ENCODE measurements around the gene FRMD6.
"Not testable (repeated sequence)": the region's sequence is repeated elsewhere in the genome, so short reads cannot be mapped to it uniquely, and the experiment has no call there.

Gene FRMD6

GRCh38 chr14:51633298-51633697 is 18.4 kb upstream of the FRMD6 start:
- DNase-seq, result not testable (repeated sequence)

GRCh38 chr14:51636109-51636508 is 15.6 kb upstream of the FRMD6 start:
- no peak for DNase-seq

DNA sequence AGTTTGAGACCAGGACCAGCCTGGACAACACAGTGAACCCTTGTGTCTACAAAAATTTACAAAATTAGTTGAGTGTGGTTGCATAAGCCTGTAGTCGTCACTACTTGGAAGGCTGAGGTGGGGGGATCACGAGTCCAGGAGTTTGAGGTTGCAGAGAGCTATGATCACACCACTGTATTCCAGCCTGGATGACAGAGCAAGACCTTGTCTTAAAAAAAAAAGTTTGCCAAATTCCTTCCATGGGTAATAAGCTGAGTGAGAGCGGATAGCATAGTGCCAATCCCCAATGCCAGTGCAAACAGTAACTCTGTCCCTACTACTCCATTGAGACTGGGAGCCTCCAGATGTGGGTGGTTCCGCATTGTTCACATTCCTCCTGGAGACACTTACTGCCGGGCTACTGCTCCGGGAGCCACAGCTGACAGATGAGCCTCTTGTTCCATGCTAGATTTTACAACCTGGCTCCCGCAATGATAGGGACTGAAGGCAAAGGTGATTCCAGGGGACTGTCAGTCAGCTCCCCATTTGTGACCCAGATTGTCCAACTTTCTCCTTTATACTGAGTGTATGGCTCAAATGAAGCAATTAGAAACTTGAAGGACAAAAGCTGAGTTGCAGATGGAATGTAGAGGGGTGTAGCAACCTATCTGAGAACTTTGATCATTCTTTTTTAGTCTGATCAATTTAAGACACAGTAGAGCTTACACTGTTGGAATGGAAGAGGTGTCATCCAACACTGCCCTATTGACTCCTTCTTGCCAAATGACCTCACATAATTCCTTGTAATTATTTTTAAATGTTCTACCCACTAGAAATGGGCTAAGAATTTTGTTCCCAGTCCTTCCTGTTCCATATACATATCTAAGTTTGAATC is 13.4 kb upstream of the FRMD6 start:
- DNase-seq, result no peak

DNA sequence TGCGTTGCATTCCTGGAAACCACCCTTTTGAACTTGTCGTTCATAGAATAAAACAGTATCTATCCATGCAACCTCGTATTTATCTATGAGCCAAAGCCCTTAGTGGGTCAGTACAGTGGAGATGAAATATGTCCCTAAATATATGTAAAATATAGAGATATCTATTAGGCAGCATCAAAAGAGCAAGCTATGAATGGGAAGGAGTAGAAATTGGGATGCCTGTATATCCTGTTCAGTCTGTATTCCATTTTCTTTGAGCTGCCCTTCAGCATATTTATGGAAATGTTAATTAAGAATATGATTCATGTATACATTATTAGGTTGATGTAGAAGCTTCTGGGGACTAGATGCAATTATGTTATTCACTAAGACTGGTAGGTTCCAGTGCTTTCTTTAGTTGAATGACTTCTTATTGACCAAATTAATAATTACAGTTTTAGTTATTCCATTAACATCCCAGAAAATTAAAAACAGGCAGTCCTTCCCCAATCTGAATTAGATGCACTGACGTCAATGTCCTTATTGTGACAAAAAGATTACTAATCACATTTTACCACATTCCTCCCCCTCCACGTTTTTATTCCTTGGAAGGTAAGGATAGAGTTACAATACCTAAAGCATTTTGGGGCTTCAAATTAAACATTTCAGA is 11.9 kb upstream of the FRMD6 start:
- DNase-seq, result no peak

DNA sequence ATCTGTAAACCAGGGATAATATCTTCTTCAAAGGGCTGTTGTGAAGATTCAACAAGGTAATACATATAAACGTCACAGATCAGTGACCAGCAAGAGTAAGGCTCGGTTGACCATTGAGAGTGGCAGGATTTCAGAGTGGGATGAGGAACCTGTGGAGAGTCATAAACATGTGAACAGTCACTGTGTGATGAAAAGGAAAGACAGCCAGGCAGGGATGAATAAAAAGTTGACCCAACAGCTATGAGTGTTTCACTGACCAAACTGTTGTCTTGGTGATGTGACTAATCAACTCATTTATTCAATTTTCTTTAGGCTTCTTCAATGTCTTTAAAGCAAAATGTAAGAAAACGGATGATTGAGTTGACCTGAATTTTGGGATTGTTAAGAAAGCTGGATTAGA is 8.6 kb upstream of the FRMD6 start:
- no peak for DNase-seq

DNA sequence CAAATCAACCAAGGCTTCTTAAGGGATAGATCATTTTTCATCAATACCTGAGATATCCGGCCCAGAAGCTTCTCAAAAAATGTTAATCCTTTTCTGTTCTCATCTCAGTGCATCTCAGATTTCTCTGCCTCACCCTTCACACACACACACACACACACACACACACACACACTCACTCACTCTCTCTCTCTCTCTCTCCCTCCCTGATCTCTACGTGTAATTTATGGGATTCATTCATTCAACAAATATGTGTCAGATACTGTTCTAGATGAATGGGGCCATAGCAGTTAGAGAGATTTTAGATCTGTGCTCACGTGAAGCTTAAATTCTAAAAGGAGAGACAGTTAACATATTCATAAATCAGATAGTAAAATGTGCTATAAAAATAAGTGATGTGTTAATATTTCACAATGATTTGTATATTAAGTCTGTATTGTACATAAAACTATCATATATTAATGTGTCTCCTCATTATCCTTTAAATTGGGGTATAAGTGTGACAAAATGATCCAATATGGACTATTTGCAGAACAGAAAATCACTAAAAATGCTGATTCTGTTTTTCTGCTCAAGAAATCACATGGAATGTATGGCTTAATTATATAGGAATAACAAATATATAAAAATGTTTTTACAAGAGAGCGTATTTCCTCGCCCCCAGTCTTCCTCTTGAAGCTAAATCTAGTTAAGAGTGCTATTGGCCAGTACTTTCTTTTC is 7.3 kb upstream of the FRMD6 start:
- no peak for DNase-seq

GRCh38 chr14:51648296-51648695 is 3.4 kb upstream of the FRMD6 start:
- no peak for DNase-seq

DNA sequence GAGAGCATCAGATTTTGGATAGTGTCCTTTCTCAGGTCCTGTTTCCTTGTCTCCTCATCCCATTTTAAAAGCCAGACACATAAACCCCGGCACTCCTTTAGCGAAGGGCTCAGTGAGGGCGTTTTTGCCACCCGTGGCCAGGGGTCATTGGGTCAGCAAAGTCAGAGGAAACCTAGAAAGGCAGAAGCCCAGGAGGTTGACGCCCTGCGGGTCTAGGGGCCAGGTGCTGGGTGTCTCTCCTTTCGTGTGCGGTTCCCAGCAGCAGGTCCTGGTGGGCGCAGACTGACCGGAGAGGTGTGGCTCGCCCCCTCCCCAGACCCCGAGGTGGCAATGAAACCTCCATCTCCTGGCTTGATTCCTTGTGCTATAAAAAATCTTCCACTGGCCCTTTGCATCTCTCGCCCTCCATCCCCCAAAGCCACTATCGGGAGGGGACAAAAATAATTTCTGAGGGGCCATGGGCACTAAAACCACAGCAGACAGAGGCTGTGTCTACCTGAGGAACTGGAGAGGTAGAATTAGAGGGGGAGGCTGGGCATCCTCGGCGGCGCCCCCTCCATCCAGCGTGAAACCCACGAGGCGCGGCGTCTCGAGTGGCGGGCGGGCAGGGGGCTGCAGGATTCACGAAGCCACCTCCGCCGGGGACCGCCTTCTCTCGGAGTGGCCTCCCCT is 858 bp upstream of the FRMD6 start:
- no peak for DNase-seq

DNA sequence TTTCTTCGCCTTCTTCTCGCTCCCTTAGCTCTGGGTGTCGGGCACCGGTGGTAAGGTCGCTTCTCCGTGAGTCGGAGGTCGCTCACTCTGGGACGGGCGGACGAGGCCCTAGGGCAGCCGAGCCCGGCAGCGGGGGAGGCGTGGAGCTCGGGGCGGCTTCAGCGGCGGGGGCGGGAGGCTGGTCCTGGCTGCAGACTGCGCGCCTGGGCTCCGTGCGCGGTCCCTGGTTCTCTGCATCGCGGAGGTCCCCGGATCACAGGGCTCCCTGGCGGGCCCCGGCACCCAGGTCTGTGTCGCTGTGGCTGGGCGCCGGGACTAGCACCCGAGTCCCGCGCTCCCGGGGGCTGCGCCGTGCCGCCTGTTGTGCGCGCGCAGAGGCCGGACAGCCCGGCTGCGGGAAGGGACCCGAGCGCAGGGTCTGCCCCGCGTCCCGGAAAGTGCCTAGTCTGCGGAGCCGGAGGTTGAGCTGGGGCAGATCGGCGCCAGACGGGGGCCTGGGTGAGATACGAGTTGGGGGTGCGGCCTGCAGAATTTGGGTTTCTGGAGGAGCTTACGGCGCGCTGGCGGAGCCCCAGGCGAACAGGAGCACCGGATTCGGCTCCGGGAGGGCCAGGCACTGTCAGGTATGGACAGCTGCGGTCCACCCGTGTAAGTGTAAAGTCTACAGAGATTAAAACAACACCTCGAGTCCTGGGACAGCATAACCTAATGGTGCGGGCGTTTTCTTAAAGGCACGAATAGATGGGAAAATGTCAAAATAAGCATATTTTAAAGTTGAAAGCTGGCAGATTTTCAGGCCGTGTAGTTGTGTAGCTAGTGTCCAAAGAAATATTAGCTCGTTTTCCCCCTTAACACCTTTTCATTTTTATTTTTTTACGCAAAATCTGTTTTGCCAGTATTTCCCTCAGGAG is 713 bp downstream of the FRMD6 start:
- DNase-seq, result peak; percentile 47

DNA sequence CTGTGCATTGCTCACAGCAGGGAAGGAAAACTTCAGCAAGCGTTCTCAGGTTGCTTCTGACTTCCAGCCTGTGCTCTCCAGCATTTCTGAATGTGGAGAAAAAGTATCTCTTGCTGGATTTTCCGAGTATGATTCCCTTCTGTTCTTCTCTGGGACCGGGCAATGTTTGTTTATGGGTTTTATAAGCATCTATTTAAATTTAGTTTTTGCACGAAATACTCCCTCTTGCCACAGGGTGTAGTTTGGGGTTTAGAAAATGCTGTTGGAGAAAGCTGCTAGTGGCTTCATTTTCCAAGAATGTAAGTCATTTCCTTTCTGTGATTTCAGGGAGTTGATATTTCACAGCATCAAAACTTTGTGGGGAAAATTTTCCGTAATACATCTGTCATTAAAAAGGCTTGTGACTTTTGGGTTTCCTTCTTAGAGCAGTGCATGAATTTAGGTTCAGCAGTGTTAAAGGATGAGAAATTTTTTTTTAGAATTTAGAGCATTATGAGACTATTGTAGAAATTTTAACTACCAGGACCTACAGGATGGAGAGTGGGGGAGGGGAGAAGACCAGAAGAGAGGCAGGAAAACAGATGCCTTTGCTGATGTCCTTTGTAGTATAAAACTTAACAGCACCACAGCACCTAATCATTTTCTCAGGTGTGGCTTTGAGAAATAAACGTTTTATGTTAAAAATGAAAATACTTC is 1.5 kb downstream of the FRMD6 start:
- peak; percentile 47 for DNase-seq

DNA sequence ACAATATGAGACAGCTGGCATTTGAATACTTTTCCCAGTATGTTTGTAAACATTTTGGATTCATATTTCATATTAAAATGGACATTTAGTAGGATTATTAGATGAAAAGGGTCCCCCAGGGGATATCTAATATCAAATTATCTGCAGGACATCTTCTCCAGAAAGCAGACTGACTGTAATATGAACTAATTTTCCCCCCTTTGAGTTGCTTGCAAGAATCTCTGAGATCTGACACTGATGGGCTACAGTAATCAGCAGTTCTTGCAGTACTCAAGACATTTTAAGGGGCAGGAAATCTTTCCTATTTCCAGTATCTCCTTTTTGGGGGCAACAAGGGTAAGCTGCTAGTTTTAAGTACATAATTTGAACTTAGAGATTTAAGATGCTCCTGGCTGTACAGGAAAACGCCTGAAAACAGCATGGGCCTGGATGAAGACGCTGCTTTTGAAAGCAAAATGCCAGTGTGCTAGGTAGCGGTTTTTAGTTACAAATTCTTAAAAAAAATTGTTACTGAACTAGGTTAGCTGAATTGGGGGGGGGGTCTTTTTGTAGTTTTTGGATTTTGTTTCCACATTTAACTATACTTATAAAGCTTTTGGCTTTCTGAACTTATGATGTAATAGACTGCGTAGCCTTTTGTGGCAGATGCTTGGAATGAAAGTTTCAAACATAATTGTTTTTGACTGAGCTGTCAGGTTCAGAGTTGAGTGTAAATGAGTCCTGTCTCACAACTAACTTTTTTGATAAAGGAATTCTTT is 2.2 kb downstream of the FRMD6 start:
- DNase-seq, result no peak

DNA sequence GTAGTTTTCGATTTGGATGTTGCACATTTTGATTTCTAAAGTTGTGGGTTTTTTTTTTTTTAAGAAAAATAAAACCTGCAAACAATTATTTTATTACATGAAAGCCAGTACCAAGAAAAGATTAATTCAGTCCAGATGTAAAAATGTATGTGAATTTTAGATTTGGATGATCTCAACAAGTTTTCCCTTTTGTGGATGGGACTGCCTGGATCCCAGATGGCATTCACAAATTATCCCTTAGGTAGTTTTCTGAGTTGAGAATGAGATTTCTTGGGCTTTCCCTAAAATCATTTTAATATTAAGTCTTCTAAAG is 2.8 kb downstream of the FRMD6 start:
- DNase-seq, result no peak

- peak; percentile 21 for DNase-seq
Measured at GRCh38 chr14:51657762-51658161, 6.1 kb downstream of the FRMD6 start.

DNA sequence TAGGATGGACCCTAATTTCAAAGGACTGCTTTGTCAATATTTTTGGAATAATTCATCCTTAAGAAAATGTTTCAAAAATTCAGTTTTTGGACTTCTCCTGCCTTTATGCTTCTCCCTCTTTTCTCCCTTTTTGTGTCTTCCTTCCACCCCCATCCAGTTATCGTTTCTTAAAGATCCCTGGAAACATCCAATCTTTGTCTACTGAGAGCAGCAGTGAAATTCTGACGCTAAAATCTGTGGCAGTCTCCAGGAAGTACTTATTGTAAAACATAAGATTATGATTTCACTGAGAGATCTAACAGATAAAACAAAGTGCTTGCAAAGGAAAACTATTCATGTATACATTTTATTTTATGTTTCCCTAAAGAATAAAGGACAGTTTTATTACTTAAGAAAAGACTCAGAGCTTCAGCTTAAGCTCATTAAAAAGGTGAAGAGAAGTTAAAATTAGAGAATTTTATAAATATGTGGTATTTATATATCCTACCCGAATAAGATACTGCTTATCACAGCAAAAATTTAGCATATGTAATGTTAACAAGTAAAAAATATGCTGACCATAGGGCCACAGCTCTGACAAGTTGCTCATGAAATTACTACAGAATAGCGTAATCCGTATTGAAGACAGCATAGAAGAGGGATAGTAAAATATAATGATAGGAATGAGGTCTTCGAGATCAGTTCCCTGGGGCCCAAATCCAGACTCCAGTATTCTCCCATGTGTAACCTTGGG is 6.9 kb downstream of the FRMD6 start:
- DNase-seq, result no peak

DNA sequence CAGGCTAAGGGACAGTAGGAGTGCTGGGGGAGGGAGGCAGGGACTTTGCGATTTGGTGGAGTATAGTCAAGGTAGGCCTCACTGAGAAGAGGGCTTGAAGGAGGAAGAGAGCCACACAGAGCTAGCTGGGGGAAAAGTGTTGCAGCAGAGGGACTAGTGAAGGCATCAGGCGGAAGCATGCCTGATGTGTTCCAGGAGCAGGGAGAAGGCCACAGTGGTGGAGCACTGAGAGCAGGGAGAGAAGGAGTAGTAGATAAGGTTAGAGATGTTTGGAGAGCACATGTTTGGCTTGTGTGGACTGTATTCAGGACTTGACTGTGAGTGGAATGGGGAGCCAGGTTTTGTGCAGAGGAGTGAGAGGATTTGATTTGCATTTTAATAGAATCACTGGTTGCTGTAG is 9.0 kb downstream of the FRMD6 start:
- no peak for DNase-seq

GRCh38 chr14:51661504-51661903 is 9.8 kb downstream of the FRMD6 start:
- no peak for DNase-seq

DNA sequence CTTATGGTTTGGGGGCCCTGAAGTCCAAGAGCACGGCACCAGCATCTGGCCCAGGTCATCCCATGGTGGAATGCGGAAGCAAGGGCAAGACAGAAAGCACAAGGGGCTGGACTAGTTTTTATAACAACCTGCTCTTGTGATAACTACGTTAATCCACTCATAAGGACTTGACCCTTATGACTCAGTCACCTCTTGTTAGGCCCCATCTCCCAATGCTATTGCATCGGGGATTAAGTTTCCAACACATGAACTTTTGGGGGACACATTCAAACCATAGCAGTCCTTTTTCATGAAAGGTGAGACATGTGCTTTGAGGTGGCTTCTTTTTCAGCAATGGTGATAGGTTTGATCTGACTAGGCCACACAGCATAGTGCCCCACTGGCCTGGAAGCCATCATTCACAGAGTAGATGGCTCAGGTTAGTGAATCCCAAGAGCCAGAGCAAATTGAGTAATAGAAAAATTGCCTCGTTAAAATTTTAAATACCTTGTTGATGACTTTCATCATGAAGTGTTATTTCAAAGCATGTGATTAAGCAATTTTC is 12.1 kb downstream of the FRMD6 start:
- no peak for DNase-seq

DNA sequence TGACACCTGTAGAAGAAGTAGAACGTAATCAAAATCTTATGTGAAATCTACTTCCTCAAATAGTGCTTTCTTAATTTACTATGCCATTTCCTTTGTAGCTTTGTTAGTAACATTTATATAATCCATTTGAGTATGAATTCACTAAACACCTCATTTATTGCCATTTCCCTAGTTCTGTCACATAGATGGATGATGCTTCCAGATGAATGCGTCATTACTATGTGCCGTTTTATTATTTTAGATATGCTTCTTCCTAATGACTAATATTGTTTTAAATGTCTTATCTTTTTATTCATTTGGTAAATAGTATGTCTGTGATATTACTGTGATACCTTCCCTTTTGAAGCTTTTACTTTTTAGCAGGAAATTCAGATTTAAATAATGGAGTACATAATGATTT is 14.4 kb downstream of the FRMD6 start:
- DNase-seq, result no peak

DNA sequence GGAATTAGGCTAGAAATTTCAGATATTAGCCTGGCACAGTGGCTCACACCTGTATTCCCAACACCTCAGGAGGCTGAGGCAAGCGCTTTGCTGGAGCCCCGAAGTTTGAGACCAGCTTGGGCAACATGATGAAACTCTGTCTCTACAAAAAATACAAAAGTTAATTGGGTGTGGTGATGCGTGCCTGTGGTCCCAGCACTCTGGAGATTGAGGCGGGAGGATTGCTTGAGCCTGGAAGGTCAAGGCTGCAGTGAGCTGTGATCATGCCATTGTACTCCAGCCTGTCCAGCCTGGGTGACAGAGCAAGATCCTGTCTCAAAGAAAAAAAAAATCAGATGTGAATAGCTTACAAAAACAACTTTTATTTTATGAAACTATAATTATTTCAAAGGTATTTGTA is 15.1 kb downstream of the FRMD6 start:
- DNase-seq, result no peak

DNA sequence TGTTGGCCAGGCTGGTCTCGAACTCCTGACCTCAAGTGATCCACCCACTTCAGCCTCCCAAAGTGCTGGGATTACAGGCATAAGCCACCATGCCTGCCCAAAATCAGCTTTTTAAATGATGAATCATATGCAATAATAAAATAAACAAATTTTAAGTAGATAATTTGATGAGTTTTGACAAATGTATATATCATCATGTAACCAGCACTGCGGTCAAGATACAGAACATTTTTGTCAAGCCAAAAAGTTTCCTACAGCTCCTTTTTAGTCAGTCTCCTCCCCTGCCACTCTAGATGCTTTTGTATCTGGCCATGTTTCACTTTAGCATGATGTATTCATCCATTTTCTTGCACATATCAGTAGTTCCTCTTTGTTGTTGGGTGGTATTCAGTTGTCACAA is 17.2 kb downstream of the FRMD6 start:
- no peak for DNase-seq

Measured in activated CD4-positive, alpha-beta T cell treated with anti-CD3 and anti-CD28 coated beads, Interleukin-2, amount 50 U/mL, for 16 hours (primary cell).